CD4-positive, alpha-beta T cell treated with Interleukin-17A for 4 hours (primary cell): ENCODE measurements around the gene RASD1.

ENCODE experiments used
- DNase-seq: peaks from one replicate; pipeline ENCODE4 v3.0.0-alpha.2; 2020; ENCODE audit warnings: mixed read lengths

RASD1 gene

DNA sequence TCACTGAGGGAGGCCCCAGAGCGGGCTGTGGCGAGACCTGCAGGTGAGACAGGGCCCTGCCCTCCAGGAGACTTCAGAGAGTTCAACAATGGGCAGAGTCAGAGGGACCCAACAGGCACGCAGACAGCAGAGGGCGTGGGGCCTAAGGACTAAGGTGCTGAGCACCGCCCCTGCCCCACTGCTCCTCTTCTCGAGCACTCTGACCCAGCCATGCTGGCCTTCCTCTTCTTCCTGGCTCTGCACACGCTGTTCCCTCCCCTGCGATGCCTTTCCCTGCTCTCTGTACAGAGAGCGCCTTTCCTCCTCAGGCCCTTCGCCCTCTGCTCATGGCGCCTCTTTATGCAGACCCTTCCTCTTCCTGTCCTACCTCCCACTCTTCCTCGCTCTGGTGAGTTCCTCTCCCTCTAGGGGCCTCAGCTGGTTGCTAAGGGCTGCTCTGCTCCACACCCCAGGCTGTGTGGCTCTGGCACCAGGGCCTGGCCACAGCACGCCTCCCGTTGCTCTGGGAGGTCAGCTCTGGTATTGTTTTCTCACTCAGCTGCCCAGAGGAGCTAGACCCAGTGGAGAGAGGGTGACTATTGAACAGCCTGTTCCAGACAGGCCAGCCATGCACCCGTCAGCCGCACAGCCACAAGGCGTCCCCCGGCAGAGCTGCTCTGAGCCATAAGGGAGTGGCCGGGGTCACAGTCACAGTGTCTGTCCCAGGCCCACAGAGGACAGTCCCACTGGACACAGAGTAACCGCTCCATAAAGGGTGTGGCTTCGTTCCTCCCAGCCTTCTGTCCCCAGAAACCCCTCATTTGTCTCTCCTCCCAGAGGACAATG, 13.6 kb upstream of the RASD1 start:
- no peak for DNase-seq

DNA sequence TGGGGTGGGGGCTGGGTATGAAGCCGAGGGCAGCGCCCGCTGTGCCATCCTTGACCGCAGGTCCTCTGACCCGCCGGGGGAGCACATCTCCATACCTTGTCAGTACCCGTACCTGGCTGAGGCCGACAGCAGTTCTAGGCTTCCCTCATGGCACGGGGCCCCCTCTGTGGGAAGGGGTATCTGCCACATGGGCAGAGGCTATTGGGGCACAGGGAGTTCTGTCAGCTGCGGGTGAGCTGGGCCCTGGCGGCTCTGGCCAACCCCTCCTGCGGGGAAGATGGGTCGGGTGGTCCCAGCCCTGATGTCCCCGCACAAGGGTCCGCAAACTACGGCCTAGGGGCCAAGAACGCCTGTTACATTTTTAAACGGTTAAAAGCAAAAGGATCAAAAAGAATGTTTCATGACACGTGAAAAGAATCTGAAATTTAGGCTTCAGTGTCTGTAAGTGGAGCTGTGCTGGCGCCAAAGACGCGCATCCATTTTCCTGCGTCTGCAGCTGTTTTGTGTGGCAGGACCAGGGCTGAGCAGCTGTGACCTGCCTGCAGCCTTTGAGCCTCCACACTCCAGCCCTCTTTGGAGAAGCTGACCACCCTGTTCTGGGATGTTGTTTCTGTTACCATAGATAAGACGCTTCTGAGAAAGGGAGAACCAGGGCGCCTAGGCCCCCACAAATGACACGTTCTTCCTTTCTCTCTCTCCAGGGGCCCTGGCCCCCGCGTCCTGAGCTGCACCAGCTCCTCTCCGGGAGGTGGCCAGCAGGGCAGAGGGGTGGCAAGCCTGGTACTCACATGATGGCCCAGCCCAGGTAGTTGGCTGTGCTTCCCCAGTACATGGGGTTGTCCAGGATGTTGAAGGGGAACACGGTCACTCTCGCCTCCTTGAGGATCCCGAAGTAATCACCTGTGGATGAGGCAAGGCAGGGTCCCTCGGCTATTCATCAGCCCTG, 12.7 kb upstream of the RASD1 start:
- no peak for DNase-seq

GRCh38 chr17:17508019-17508535, 11.9 kb upstream of the RASD1 start:
- DNase-seq, result no peak

GRCh38 chr17:17507465-17508011, 11.3 kb upstream of the RASD1 start:
- no peak for DNase-seq

DNA sequence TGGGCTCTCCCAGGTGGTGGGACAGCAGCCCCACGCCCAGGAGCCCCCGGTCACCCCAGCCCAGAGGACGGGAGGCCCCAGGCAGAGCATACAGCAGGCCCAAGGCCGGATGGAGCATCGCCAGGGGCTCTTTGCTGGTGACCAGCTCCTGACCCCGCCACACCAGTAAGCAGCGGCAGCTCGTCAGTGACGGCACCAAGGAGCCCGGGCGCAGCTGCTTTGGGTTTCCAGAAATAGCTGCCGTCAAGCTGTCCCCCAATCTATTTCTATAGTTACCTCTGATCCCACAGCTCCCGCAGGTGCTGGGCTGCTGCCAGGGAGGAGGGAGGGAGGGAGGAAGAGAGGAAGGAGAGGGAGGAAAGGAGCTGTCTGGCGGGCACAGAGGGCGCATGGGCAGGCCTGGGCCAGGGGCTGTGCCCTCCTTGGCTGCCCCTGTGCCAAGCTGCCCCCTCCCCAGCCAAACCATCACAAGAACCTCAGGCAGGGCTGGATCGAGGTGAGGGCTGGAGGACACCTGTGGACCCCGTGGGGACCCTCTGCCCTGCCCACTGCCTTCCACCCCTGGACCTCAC, 10.8 kb upstream of the RASD1 start:
- DNase-seq, result no peak

GRCh38 chr17:17506181-17506741, 10.1 kb upstream of the RASD1 start:
- no peak for DNase-seq

DNA sequence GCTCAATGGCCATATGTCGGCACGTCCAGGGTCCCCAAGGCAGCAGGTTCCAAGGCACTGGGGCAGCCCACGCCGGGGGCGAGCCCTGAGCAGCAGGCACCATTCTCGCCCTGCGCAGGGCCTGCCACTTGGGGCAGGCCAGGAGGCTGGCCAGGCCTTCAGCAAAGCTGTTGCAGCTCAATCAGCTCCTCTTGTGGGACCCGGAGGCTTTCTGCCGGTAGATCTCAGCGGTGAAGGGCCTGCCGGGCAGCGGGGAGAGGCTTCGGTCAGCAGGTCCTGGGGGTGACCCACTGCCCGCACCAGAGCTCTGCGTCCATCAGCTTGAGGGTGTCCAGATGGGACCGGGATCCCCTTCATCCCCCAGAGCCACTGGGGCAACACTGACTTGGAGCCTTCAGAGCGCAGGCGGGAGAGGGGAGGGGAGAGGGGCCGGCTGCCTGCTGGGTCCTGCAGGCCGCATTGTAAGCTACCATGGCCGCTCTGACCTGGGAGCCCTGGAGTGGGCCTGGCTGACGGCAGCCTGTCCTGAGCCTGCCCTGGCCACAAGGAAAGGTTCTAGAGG, 9.5 kb upstream of the RASD1 start:
- DNase-seq, result no peak

DNA sequence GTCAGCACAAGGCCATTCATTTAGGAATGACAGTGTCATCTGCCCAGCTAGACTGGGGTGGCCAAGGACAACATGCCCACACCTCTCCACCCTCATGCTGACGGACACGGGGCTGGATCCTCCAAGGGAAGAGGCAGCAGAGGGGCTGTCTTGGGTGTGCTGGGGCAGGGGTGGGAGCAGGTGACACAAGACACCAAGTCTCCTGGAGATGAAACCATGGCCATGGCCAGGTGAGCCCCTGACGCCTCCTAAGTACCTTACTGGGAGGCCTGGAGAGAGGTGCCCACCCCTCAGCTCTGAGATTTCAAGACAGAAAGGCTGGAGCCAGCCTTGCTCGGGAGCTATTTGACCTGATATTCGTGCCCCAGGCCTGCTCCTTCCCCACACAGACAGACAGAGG, 9.0 kb upstream of the RASD1 start:
- DNase-seq, result no peak

DNA sequence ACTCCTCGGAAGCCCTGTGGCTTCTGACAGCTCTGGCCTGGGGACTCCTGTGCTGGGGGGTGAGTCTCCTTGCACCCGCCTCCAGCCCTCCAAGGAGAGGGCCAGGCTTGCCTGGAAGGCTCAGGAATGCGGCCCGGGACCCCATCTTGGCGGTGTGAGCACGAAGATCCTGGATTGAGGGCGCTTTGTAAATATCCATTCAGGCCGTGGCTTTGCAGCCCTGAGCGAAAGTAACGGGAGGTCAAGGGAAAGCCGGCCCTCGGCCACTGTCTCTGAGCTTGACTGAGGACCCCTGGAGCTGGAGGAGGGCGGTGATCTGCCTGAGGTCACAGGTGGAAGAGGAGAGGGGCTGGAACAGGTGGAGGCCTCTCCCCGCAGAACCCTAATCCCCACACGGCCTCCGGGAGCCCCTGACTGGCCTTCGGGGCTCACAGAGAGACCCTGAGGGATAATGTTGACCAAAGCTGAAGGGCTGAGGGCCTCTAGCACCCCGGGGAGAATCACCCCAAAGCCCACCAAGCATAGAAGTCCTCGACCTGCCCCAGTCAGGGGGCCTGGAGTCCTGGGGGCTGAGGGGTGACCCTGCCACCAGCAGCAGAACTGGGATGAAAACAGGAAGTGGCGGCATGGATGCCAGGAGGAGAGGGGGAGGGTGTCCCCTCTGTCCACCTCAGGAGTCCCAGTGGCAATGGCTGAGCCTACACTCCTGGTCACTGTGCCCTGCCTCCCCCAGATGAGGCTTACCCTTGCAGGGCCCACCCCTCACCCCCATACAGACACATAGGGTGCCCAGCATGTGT, 8.3 kb upstream of the RASD1 start:
- DNase-seq, result no peak

- no peak for DNase-seq
Observed at GRCh38 chr17:17503566-17504130, 7.5 kb upstream of the RASD1 start.

DNA sequence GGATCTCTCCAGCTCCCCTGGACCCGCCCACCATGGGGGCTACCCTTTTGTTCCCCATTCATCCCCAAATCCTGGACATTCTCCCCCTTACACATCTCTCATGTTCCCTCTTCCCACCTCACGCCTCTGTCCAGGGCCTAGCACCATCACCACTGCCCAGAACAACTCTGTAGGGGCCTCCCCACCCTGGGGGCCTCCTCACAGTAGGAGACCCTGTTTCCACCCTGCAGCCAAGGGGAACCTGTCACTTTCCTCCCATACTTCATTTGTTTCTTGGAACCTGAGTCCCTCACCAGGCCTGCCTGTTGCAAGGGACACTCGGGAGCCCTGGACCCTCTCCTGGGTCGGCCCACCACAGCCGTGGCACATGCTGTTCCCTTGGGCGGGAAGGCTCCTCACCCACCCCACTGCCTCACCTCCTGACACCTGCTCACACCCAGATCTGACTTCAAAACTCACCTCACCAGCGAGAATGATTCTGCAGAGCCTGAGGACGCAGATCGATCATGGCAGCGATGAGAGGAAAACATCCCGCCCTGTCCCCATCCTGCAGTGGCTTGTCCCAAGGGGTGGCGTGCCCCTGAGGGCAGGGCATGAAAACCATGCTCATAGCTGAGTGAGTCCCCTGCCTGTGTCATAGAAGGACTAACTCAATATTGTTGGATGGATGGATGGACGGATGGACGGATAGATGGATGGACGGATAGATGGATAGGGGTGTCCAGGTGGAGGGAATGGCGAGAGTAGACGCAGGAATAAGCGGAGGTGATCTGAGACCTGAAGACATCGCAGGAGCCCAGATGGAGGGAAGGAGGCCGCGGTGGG, 6.8 kb upstream of the RASD1 start:
- DNase-seq, result no peak

DNA sequence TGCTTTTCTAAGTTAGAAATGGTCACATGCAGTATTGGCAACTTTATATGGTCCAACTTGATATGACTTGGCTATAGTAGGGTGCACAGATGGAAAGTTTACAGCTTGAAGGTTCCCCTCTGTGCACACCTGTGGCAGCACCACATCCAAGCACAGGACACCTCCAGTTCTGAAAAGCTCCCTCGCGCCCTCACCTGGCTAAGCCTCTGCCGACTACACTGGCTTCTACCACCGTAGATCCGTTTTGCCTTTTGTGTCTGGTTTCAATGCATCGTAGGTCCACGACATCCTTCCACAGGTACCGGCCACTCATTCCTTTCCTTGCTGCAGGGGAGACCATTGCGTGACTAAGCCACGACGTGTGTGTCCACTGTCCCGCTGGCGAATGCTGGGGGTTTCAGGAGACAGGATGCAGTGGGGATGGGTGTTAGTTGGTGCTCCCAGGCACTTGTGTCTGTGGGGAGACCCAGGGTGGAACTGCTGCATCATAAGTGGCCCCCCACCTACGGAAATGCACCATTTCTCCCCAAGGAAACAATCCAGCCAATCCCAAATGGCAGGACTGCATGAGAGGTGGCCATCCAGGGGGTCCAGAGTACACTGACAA, 4.9 kb upstream of the RASD1 start:
- DNase-seq, result peak; percentile 40

GRCh38 chr17:17499402-17500145, 3.4 kb upstream of the RASD1 start:
- no peak for DNase-seq

DNA sequence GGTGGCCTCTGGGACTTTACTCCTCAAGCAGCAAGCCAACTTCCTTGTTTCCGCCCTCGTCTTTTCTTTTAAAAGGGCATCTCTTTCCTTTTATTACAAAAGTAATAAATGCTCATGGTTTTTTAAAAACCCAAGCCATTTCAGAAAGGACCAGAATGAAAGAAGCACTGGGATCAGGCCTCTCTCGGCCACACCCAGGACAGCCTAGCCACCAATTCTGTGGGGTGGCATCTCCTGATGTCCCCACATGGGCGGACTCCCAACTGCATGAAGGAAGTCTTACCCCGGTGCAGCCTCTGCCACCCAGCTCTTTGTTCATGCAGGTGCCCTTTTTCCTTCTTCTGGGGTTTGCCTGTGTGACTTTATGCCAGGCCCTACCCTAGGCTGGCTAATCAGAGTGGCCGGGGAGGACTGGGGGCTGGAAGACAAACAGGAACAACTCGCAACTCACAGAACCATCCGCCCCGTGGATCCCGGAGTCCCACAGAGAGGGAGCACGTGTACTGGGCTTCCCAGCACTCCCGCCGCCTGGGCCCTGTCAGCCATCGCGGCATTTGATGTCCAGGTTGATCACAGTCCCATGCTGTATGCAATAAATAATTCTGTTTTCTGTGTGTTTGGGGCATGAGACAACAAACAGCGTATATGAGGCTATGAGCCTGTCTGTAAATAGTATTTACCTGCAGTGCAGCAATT, 2.6 kb upstream of the RASD1 start:
- DNase-seq, result no peak

- DNase-seq, result no peak
Observed at GRCh38 chr17:17497845-17498520, 1.8 kb upstream of the RASD1 start.

DNA sequence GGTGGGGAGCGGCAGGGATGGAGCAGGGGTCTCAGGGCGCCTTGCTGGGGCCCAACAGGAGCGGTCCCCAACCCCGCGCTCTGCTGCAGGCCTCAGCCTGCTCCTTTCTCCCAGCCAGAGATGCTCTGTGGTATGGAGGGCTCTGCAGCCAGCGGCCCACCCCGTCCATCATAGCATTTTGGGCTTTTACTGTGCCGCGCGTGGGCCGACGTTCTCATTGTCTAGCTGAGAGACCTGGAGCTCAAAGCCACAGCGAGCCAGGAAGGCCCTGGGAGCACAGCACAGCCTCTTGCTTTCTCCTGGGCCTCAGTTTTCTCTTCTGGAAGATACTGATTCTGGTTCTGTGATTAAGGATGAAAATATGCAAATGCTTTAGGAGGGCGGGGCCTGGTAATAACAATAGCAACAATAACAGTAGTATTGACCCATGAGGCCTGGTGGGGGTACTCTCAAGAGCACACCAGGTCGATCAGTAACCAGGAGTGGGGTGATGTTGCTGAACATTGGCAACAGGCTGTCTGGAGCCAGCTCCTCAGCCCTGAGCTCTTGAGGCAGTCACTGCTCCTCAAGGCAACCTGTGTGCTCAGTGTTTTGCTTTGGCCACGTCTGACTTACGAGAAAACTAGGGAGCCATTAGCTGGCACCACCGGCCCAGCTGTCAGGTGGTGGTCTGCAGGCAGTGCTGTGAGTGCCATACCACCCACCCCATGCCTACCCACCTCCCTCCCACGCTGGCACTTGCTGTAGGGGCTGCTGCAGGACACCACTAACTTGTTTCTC, 1.1 kb upstream of the RASD1 start:
- no peak for DNase-seq
